Activated CD8-positive, alpha-beta T cell treated with anti-CD3 and anti-CD28 coated beads, Interleukin-2, amount 10 ng/mL, durations not matched to agents 7 days and 5 days (primary cell): ENCODE data around the gene PSMB3. TPM values are rescaled to one million over a fixed set of nuclear protein-coding genes. Genes with fewer than 3 reads are reported as not detected.
A peak's percentile ranks its signal among the peaks of the same experiment; 100 is the strongest.

Experiments used
- ATAC-seq: fragments of 150-1000 bp; cut with Tn5 transposase; one replicate; pipeline ENCODE4 v1.10.0; 2021; ENCODE audit warnings: moderate library complexity
- CTCF ChIA-PET: fragments of 350-600 bp; sonication (Branson Sonifier 250); formaldehyde crosslinking; loops from one replicate; lab custom pipeline; 2021; ENCODE audit warnings: antibody characterized with exemption; lab: Charles Lee
- POLR2A ChIA-PET: fragments of 350-600 bp; sonication (Branson Sonifier 250); formaldehyde crosslinking; loops from one replicate; lab custom pipeline; 2021; ENCODE audit warnings: antibody characterized with exemption; lab: Charles Lee
- DNase-seq: peaks from one replicate; pipeline ENCODE4 v3.0.0-alpha.2; 2020
- H3K27ac Mint-ChIP-seq: one replicate; pipeline ENCODE4 v1.8.0; 2021; ENCODE audit warnings: mild to moderate bottlenecking, mixed read lengths
- H3K27me3 Mint-ChIP-seq: one replicate; pipeline ENCODE4 v1.8.0; 2021; ENCODE audit warnings: low read depth, mixed read lengths
- H3K36me3 Mint-ChIP-seq: one replicate; pipeline ENCODE4 v1.8.0; 2021; ENCODE audit warnings: low read depth, mixed read lengths
- H3K4me1 Mint-ChIP-seq: one replicate; pipeline ENCODE4 v1.8.0; 2021; ENCODE audit warnings: low read depth, mixed read lengths
- H3K4me3 Mint-ChIP-seq: one replicate; pipeline ENCODE4 v1.8.0; 2021; ENCODE audit warnings: mild to moderate bottlenecking, mixed read lengths
- H3K9me3 Mint-ChIP-seq: one replicate; pipeline ENCODE4 v1.8.0; 2022; ENCODE audit warnings: mixed read lengths; ENCODE audit not compliant: insufficient read depth
- total RNA-seq, 2 experiments: library from RNA; stranded (reverse); gene quantifications; one replicate each; pipeline ENCODE4 v1.2.3, GENCODE V29; 2021

Gene PSMB3
- total RNA-seq, 2 experiments from 2014 or later: 251 to 252 TPM

GRCh38 chr17:38738007-38738662 is 14.4 kb upstream of the PSMB3 start:
- ChIA-PET CTCF (interaction anchor here (1.0 to 5.7 kb wide), 2 partner anchors 60 to 180 kb away, joined by 4 to 141 read pairs; partner anchors contain the start of gene EPOP), POLR2A (interaction anchor here (0.8 kb wide), 1 partner anchor 14 kb away, joined by 4 read pairs; the partner anchor contains the start of gene PSMB3)
- H3K36me3 Mint-ChIP-seq: peaks cover 5% of the 10 kb centered on the region
- no peak for DNase-seq
- H3K27ac Mint-ChIP-seq: no peak overlapping the region
- no peak for ATAC-seq
- H3K27me3 Mint-ChIP-seq: peaks cover 4% of the 10 kb centered on the region
- no peaks in the 10 kb centered on the region for H3K9me3 Mint-ChIP-seq
- H3K4me3 Mint-ChIP-seq: no peak overlapping the region
- H3K4me1 Mint-ChIP-seq: peaks cover 23% of the 10 kb centered on the region

- ChIA-PET CTCF (interaction anchor here (5.7 kb wide), 1 partner anchor 60 kb away, joined by 141 read pairs; the partner anchor contains the start of gene EPOP), POLR2A (no interaction called here)
- H3K9me3 Mint-ChIP-seq: no peaks in the 10 kb centered on the region
- H3K27me3 Mint-ChIP-seq: peaks cover 4% of the 10 kb centered on the region
- H3K4me1 Mint-ChIP-seq: peaks cover 18% of the 10 kb centered on the region
- DNase-seq (no peak), ATAC-seq (no peak)
- no peak overlapping the region for H3K4me3 Mint-ChIP-seq
- H3K27ac Mint-ChIP-seq: no peak overlapping the region
- H3K36me3 Mint-ChIP-seq: peaks cover 2% of the 10 kb centered on the region
These were observed 13.9 kb upstream of the PSMB3 start for GRCh38 chr17:38738686-38739085.

GRCh38 chr17:38739305-38739704 is 13.2 kb upstream of the PSMB3 start:
- Mint-ChIP-seq H3K36me3 (no peaks in the 10 kb centered on the region), H3K4me3 (no peak overlapping the region), H3K4me1 (peaks cover 15% of the 10 kb centered on the region), H3K9me3 (no peaks in the 10 kb centered on the region), H3K27me3 (peaks cover 7% of the 10 kb centered on the region), H3K27ac (no peak overlapping the region)
- POLR2A ChIA-PET: no interaction called here
- CTCF ChIA-PET: interaction anchor here (5.7 kb wide), 1 partner anchor 61 kb away, joined by 141 read pairs; the partner anchor contains the start of gene EPOP
- ATAC-seq: no peak
- DNase-seq: no peak

GRCh38 chr17:38740044-38740443 is 12.5 kb upstream of the PSMB3 start:
- POLR2A ChIA-PET: no interaction called here

GRCh38 chr17:38740806-38741205 is 11.7 kb upstream of the PSMB3 start:
- CTCF ChIA-PET: no interaction called here
- no peak overlapping the region for H3K27ac Mint-ChIP-seq

More at GRCh38 chr17:38740044-38740443, 12.5 kb upstream of the PSMB3 start:
- DNase-seq: no peak
- Mint-ChIP-seq H3K27me3 (peaks cover 12% of the 10 kb centered on the region), H3K9me3 (no peaks in the 10 kb centered on the region), H3K4me3 (no peak overlapping the region), H3K4me1 (peaks cover 12% of the 10 kb centered on the region), H3K36me3 (no peaks in the 10 kb centered on the region), H3K27ac (no peak overlapping the region)
- CTCF ChIA-PET: no interaction called here
- ATAC-seq: no peak

GRCh38 chr17:38741461-38741860 is 11.1 kb upstream of the PSMB3 start:
- H3K9me3 Mint-ChIP-seq: no peaks in the 10 kb centered on the region
- H3K4me1 Mint-ChIP-seq: peaks cover 15% of the 10 kb centered on the region
- H3K36me3 Mint-ChIP-seq: no peaks in the 10 kb centered on the region
- no peak overlapping the region for H3K4me3 Mint-ChIP-seq
- ChIA-PET POLR2A (interaction anchor here (1.6 kb wide), 1 partner anchor 13 kb away, joined by 6 read pairs; no protein-coding TSS in a partner anchor), CTCF (no interaction called here)
- ATAC-seq: no peak
- DNase-seq: no peak
- peaks cover 23% of the 10 kb centered on the region for H3K27me3 Mint-ChIP-seq
- H3K27ac Mint-ChIP-seq: no peak overlapping the region

More at GRCh38 chr17:38740806-38741205, 11.7 kb upstream of the PSMB3 start:
- POLR2A ChIA-PET: no interaction called here
- ATAC-seq (no peak), DNase-seq (no peak)
- Mint-ChIP-seq H3K27me3 (peaks cover 17% of the 10 kb centered on the region), H3K4me3 (no peak overlapping the region), H3K4me1 (peaks cover 9% of the 10 kb centered on the region), H3K36me3 (no peaks in the 10 kb centered on the region), H3K9me3 (no peaks in the 10 kb centered on the region)

GRCh38 chr17:38741921-38742410 is 10.6 kb upstream of the PSMB3 start:
- Mint-ChIP-seq H3K4me3 (no peak overlapping the region), H3K36me3 (no peaks in the 10 kb centered on the region), H3K27ac (no peak overlapping the region), H3K27me3 (peaks cover 28% of the 10 kb centered on the region), H3K9me3 (no peaks in the 10 kb centered on the region), H3K4me1 (peaks cover 20% of the 10 kb centered on the region)
- POLR2A ChIA-PET: interaction anchor here (1.6 kb wide), 1 partner anchor 13 kb away, joined by 6 read pairs; no protein-coding TSS in a partner anchor
- ATAC-seq (no peak), DNase-seq (no peak)
- CTCF ChIA-PET: no interaction called here

GRCh38 chr17:38742411-38743308 is 9.9 kb upstream of the PSMB3 start:
- ChIA-PET POLR2A (interaction anchor here (1.6 kb wide), 1 partner anchor 14 kb away, joined by 6 read pairs; no protein-coding TSS in a partner anchor), CTCF (no interaction called here)
- no peak overlapping the region for H3K4me3 Mint-ChIP-seq
- H3K27ac Mint-ChIP-seq: no peak overlapping the region
- H3K36me3 Mint-ChIP-seq: no peaks in the 10 kb centered on the region
- H3K9me3 Mint-ChIP-seq: no peaks in the 10 kb centered on the region
- H3K27me3 Mint-ChIP-seq: peaks cover 29% of the 10 kb centered on the region
- H3K4me1 Mint-ChIP-seq: peaks cover 21% of the 10 kb centered on the region
- peak; percentile 40 for ATAC-seq
- no peak for DNase-seq

GRCh38 chr17:38743556-38744171 is 8.9 kb upstream of the PSMB3 start:
- DNase-seq (no peak), ATAC-seq (no peak)
- H3K4me1 Mint-ChIP-seq: peaks cover 23% of the 10 kb centered on the region
- ChIA-PET CTCF (interaction anchor here (1.0 kb wide), 1 partner anchor 8 kb away, joined by 3 read pairs; no protein-coding TSS in a partner anchor), POLR2A (no interaction called here)
- H3K9me3 Mint-ChIP-seq: no peaks in the 10 kb centered on the region
- H3K27ac Mint-ChIP-seq: peak overlapping the region; percentile 25
- peaks cover 35% of the 10 kb centered on the region for H3K27me3 Mint-ChIP-seq
- no peaks in the 10 kb centered on the region for H3K36me3 Mint-ChIP-seq
- no peak overlapping the region for H3K4me3 Mint-ChIP-seq

GRCh38 chr17:38745545-38745944 is 7.0 kb upstream of the PSMB3 start:
- no peaks in the 10 kb centered on the region for H3K9me3 Mint-ChIP-seq
- no peak overlapping the region for H3K27ac Mint-ChIP-seq
- ATAC-seq (no peak), DNase-seq (no peak)
- ChIA-PET POLR2A (interaction anchor here (0.8 to 1.7 kb wide), 2 partner anchors 14 to 41 kb away, joined by 3 to 4 read pairs; partner anchors contain the start of gene MLLT6), CTCF (interaction anchor here (1.0 to 2.2 kb wide), 3 partner anchors 11 to 69 kb away, joined by 3 to 9 read pairs (median 3); no protein-coding TSS in a partner anchor)
- H3K4me1 Mint-ChIP-seq: peaks cover 37% of the 10 kb centered on the region
- H3K36me3 Mint-ChIP-seq: no peaks in the 10 kb centered on the region
- peaks cover 50% of the 10 kb centered on the region for H3K27me3 Mint-ChIP-seq
- H3K4me3 Mint-ChIP-seq: no peak overlapping the region
